Activated CD4-positive, alpha-beta T cell treated with anti-CD3 and anti-CD28 coated beads for 36 hours (primary cell): ENCODE data around the gene AARS2. TPM values are rescaled to one million over a fixed set of nuclear protein-coding genes. Genes with fewer than 3 reads are reported as not detected.

Source experiments
- total RNA-seq, 2 experiments: library from RNA; stranded (reverse); gene quantifications; one replicate each; pipeline ENCODE4 v1.2.3, GENCODE V29; 2021

AARS2 gene
- total RNA-seq, 2 experiments from 2014 or later = 15.2 to 17.5 TPM

Other genes with a start within 250 kb of the AARS2 start
- 10 to 100 TPM; 29.5 to 43.3 TPM for gene MRPL14, start 185.9 kb downstream of the AARS2 start, total RNA-seq
- gene TMEM63B, start 185.8 kb downstream of the AARS2 start, total RNA-seq = 10 to 100 TPM; 10.9 to 15.2 TPM
- 1 to 10 TPM; 1.2 to 1.3 TPM for gene CAPN11, start 154.5 kb downstream of the AARS2 start, total RNA-seq
- not detected for gene MYMX, start 96.4 kb downstream of the AARS2 start, total RNA-seq
- gene SLC29A1, start 89.8 kb downstream of the AARS2 start, total RNA-seq = 10 to 100 TPM; 59.8 to 98.3 TPM
- 1,000 to 10,000 TPM; 2,120 to 2,263 TPM for gene HSP90AB1, start 66.2 kb downstream of the AARS2 start, total RNA-seq
- gene SLC35B2, start 55.8 kb downstream of the AARS2 start, total RNA-seq = 10 to 100 TPM; 14.1 TPM
- 10 to 100 TPM; 17.2 to 19.9 TPM for gene NFKBIE, start 47.8 kb downstream of the AARS2 start, total RNA-seq
- gene TMEM151B, start 42.9 kb downstream of the AARS2 start, total RNA-seq = under 1 TPM in 1 of 2 experiments, not detected in 1; 0.09 TPM
- gene SPATS1, start 29.3 kb upstream of the AARS2 start, total RNA-seq = not detected
- gene CDC5L, start 74.4 kb upstream of the AARS2 start, total RNA-seq = 10 to 100 TPM; 25.1 to 28.9 TPM